Activated CD8-positive, alpha-beta memory T cell treated with anti-CD3 and anti-CD28 coated beads, Interleukin-2, amount 50 U/mL, for 1 hour (primary cell): ENCODE measurements around the gene BPI.
"Not testable (repeated sequence)": the region's sequence is repeated elsewhere in the genome, so short reads cannot be mapped to it uniquely, and the experiment has no call there.

ENCODE experiments used
- DNase-seq: peaks from one replicate; pipeline ENCODE4 v3.0.0-alpha.2; 2020; ENCODE audit errors: extremely low read depth

The BPI gene

DNA sequence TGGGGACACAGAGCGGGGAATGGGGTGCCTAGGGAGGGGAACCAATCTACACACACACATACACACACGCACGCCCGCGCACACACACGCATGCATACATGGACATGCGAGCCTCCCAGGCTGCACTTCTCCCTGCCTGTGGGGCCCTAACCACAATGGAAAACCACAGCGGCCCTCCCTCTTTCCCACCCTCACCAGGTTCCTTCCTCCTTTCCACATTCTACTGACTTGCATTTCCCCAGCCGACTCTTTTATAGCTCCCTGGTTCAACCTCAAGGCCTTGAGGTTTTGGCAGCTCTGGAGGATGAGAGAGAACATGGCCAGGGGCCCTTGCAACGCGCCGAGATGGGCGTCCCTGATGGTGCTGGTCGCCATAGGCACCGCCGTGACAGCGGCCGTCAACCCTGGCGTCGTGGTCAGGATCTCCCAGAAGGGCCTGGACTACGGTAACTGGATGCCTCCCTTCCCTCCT lies at the start of gene BPI:
BPI (plus strand) TSS at position 249 of the 472 bp plus-strand sequence; CDS start at position 317, 68 bp downstream.
- DNase-seq: no peak

- not testable (repeated sequence) for DNase-seq
These were observed 49.3 kb upstream of the BPI start for GRCh38 chr20:38254621-38255020.

DNA sequence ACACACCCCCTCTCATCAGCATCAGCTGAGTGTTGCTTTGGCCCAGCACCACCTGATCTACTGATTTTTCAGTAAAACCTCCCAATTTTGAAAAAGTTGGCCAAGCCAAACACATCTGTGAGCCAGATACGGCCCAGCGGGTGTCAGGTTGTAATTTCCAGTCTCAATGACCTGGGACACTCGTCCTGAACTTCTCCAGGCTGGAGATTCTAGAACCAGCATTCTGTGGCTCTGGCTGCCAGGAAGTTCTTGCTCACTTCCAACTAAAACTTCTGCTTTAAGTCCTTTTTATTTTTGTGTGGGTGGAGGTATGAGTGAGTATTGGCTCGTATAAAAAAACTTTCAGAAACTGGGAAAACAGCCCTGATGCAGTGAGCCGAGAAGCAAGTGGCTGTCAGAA lies 48.6 kb upstream of the BPI start:
- DNase-seq: no peak

- DNase-seq: no peak
These were observed 47.9 kb upstream of the BPI start for GRCh38 chr20:38256021-38256420.

GRCh38 chr20:38256966-38257365 lies 47.0 kb upstream of the BPI start:
- no peak for DNase-seq

GRCh38 chr20:38258545-38259215 lies 45.3 kb upstream of the BPI start:
- no peak for DNase-seq

DNA sequence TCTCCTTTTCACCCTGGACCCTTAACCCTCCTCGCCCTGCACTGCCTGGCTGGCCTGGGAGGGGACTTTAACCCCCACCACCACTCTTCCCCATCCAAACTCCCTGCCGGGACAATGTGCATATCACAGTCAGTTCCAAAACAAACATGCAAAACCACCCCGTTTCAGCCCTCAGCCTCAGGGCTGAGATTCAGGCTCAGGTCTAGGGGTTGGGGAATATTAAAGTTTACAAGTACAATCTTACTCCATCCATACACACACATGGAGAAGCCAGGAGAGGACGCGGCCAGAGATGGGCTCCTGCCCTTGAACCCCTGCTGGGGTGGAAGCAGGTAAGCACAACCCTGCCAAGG lies 44.0 kb upstream of the BPI start:
- no peak for DNase-seq

DNA sequence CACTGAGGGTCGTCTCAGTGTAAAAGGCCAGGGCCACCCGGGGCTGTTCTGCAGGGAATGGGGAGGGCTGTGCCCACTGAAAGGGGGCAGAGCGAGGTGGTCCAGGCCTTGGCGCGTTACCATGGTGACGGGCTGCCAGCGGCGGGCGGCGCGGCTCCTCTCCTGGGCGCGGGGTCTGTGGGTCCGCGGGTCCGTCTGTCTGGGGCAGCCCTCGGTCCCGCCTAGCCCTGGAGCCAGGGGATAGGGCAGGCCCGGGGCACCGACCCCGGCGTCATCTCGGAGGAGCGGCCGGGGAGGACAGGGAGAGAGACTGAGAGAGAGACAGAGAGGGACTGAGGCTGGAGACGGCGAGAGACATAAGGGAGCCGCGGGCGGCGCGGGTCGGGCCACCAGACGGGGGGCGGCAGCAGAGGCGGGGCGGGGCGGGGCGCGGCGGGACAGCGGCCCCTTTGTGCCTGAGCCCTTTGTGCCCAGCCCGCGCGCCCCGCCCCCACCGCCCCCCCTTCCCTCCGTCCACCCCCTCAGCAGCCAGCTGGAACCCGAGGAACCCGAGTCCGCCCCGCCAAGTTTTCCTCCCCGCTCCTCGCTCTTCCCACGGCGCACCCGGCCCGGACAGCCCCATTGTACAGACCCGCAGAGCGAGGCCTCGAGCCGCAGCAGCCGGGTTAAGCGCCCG lies 43.4 kb upstream of the BPI start, which contains the start of gene KIAA1755:
KIAA1755 (minus strand) TSS at position 358 of the 676 bp plus-strand sequence; CDS start at position 123, 235 bp downstream.
- DNase-seq: no peak

DNA sequence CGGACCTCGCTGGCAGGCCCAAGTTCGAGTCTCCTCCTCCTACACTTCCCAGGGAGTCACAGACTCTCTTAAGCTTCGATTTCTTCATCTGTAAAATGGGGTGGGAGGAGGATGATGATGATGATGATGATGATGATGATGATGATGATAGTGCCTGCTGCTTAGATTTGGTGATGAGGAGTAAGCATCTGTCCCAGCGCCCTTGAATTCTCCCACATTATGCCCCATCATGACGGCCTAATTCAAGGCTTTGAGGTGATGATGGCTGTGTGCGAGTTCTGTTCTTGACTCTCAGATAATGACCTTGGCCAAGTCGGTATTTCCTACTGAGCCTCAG lies 42.9 kb upstream of the BPI start:
- DNase-seq: no peak

- DNase-seq: no peak
These were observed 41.0 kb upstream of the BPI start for GRCh38 chr20:38262931-38263330.

DNA sequence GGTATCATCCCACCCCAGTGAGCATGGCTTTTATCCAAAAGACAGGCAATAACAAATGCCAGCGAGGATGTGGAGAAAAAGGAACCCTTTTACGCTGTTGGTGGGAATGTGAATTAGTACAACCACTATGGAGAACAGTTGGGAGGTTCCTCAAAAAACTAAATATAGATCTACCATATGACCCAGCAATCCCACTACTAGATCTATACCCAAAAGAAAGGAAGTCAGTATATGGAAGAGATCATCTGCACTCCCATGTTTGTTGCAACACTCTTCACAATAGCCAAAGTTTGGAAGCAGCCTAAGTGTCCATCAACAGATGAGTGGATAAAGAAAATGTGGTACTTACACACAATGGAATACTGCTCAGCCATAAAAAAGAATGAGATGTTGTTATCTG lies 37.5 kb upstream of the BPI start:
- DNase-seq: no peak

- no peak for DNase-seq
These were observed 36.7 kb upstream of the BPI start for GRCh38 chr20:38267296-38267695.

DNA sequence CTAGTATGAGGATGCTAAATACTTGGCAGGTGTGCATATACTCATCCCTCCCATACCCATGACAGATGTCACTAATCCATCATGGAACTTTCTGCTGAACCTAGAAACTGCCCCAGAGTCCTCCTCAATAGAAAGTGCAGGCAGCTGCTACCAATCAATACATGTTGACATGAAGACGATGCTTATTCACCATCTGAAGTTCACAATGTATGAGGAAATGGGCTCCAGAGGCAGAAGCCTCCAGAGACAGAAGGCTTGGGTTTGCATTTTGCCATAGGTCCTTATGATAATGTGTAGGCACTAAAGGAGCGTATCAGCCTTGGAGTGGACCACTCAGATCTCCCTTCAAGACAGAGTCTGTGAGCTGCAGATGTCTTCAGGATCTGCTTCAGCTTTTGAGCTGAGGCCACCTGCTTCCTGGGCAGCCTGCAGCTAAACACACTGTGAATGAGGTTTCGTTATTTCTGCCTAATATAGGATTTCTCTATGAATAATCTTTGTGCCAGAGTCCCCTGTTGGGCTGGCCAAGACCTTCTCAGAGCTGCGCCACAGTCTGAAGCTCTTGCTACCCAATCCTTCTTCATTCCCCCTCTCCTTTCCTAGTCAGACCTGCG lies 35.9 kb upstream of the BPI start:
- no peak for DNase-seq

DNA sequence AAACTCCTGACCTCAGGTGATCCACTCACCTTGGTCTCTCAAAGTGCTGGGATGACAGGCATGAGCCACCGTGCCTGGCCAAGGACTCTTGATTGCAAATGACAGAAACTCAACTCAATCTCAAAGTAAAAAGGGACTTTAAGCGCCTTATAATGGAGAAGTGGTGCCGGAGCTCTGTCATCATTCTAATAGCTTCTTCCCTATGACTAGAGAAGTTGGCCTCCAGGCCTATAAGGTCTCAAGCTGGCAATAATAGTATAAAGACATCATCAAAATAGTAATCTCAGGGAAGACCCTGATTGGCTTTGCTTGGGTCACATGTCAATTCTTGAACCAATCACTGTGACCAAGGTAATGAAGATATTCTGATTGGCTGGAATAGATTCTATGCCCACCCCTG lies 34.9 kb upstream of the BPI start:
- DNase-seq: no peak

DNA sequence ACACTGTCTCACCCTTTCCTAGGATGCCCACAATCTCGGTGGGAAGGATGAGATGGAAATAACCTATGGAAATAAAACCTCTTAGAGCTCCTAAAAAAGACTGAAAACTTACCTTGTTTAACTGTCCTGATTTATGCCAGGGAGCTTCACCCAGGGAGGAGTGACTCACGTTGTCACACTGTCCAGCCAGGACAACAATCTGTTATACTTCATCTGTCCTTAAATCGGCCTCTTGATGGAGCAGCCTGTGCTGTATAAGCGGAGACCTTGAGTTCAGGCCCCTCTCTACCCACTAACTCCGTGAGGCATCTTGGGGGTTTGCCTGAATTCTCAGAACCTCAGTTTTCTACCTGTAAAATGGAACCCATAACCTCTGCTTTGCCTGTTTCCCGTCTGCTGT lies 34.2 kb upstream of the BPI start:
- DNase-seq: no peak

DNA sequence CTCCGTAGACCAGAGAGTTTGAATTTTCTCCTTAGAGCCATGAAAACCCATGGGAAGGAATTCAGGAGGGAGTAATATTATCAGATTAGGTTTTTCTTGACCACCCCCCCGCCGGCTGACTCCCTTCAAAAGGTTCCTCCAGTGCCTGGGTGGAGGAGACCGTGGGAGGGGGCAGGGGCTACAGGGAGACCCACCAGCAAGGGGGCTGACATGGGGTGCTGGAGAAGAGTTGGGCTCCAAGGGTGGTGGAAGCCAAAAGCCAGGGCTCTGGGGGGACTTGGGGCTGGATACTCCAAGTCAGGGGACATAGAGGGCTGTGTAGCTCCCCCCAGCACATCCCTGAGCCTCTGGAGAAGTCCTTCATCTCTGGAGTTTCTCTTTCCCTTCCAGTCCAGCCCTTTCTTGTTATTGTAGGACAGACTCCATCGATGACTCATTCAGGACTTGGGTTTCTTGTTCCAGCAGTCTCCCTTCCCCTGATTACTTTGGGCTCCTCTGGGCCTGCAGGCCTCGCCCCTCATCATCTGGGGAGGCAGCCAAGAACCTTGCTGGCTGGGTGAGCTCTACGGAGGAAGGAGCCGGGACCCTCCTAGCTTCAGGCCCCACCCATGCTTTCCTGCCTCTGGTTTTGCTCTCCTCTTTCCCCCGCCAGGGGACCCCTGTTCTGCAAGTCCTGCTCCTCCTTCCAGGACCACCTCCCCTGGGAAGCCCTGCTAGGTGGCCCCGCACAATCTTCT lies 32.9 kb upstream of the BPI start:
- DNase-seq: no peak

DNA sequence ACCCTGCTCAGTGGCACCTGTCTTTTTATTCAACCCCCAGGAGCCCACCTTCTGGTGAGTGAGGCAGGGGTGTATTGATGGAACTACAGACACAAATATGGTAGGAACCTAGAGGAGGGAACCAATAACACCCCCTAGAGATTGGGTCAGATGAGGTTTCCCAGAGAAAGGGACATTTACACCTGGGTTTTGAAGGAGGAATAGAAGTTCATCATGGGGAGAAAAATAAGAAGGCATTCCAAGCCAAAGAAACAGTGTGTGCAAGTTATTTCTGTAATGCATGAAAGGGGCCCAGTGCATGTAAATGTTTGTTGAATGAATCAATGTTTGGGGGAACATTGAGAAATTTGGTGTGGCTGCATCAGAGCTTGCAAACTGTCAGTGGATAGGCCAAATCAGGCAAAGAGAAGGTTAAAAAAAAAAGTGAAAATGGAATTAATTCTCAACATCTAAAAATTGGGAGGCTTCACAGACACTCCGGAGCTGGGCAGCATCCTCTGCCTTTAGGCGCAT lies 32.3 kb upstream of the BPI start:
- no peak for DNase-seq

GRCh38 chr20:38272398-38272797 lies 31.6 kb upstream of the BPI start:
- no peak for DNase-seq

- no peak for DNase-seq
These were observed 31.0 kb upstream of the BPI start for GRCh38 chr20:38272961-38273360.

DNA sequence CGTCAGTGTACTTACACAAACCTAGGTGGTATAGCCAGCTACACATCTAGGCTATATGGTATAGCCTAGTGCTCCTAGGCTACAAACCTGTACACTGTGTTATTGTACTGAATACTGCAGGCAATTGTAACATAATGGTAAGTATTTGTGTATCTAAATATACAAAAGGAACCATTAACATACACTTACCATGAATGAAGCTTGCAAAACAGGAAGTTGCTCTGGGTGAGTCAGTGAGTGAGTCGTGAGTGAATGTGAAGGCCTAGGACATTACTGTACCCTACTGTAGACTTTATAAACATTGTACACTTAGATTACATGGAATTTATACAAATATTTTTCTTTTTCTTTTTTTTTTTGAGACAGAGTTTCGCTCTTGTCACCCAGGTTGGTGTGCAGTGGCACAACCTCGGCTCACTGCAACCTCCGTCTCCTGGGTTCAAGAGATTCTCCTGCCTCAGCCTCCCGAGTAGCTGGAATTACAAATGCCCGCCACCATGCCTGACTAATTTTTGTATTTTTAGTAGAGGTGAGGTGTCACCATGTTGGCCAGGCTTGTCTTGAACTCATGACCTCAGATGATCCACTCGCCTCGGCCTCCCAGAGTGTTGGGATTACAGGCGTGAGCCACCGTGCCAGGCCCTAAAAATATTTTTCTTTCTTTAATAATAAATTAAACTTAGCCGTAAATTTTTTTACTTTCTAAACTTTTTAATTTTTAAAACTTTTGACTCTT lies 28.0 kb upstream of the BPI start:
- no peak for DNase-seq

DNA sequence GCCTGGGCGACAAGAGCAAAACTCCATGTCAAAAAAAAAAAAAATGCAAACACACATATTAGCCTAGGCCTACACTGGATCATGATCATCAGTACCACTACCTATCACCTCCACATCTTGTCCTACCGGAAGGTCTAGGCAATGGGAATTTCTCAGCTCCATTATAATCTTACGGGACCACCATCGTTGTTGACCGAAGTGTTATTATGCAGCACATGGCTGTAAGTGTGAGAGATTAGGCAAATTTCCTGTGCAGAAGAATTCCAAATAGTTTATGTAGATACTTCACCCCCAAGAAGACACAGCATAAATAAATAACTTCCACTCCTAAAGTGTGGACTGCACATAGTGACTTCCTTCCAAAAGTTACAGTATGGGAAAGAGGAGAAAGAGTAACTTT lies 26.7 kb upstream of the BPI start:
- DNase-seq: no peak

DNA sequence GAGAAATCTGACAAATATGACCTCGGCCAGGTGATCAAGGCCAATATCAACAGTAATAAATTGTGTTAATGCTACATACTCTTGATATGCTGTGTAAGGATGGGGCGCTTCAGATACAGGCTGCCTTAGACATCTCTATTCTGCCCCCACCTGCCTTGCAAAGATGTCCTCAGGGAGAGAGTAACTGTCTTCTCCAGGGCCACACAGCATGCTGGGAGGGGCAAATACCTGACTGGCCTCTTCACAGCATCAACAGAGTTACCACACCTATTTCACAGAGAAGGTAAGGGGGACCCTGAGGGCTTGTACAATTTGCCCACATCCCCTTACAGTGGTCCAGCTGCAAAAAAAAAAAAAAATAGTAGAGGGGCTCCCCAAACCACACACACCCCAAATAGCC lies 26.3 kb upstream of the BPI start:
- DNase-seq: no peak
